Measurements from ENCODE around the gene DEDD2.

GRCh38 chr19:42156571-42156970 lies 60.9 kb downstream of the DEDD2 start:
- TF ChIP-seq, protein P1, sequence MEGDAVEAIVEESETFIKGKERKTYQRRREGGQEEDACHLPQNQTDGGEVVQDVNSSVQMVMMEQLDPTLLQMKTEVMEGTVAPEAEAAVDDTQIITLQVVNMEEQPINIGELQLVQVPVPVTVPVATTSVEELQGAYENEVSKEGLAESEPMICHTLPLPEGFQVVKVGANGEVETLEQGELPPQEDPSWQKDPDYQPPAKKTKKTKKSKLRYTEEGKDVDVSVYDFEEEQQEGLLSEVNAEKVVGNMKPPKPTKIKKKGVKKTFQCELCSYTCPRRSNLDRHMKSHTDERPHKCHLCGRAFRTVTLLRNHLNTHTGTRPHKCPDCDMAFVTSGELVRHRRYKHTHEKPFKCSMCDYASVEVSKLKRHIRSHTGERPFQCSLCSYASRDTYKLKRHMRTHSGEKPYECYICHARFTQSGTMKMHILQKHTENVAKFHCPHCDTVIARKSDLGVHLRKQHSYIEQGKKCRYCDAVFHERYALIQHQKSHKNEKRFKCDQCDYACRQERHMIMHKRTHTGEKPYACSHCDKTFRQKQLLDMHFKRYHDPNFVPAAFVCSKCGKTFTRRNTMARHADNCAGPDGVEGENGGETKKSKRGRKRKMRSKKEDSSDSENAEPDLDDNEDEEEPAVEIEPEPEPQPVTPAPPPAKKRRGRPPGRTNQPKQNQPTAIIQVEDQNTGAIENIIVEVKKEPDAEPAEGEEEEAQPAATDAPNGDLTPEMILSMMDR (IDR thresholded peaks at IDR 0.05), result no peak
- TF ChIP-seq JUND (IDR thresholded peaks at IDR 0.05) (no peak), GABPA (IDR thresholded peaks at IDR 0.05; ENCODE audit: low read depth) (no peak), POLR2AphosphoS5 (IDR thresholded peaks at IDR 0.05; ENCODE audit: low read depth, low read length) (no peak), TCF12 (IDR thresholded peaks at IDR 0.05) (no peak), RAD21 (IDR thresholded peaks at IDR 0.05; ENCODE audit: low read length) (no peak), MAX (IDR thresholded peaks at IDR 0.05; ENCODE audit: low read depth) (no peak), NRF1 (IDR thresholded peaks at IDR 0.05; ENCODE audit: low read depth, low read length) (no peak), CHD2 (IDR thresholded peaks at IDR 0.05; ENCODE audit: low read length, partially characterized antibody) (no peak), TAF1 (IDR thresholded peaks at IDR 0.05; ENCODE audit: borderline replicate concordance, low read depth, low read length) (no peak), EZH2phosphoT487 (IDR thresholded peaks at IDR 0.05; ENCODE audit: borderline replicate concordance, low read depth) (no peak), EP300 (IDR thresholded peaks at IDR 0.05; ENCODE audit: borderline replicate concordance in 1 of 2, low read depth in 1 of 2, low read length in 1 of 2) (no peak)
